GM21528 (cell line): ENCODE results near the gene IFI16.

Experiments
- ATAC-seq: cut with Tn5 transposase; IDR thresholded peaks from one replicate; pipeline ENCODE4 v1.9.1; 2021; ENCODE audit warnings: mild to moderate bottlenecking, moderate library complexity; ENCODE audit not compliant: unreplicated experiment, low FRiP score

The IFI16 gene

DNA sequence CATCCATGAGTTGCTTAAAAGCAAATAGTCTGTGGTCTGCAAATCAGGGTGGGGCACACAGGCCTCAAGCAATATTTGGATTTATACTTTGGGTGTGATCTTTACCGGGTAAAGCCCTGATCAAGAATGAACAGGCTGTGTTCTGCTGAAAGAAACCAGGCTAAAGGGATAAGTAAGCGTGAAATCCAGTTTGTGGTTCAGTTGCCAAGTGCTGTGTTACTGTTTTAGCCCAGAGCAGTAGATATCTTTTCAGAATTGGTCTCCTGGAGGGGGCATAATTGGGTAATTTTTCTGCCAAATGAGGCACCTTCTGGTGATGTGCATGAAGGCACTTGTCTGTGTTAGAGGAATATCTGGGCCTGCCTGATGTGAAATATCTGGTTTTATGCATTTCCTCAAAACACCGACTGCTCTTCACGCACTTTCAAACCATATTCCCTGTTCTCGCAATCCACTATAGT lies 45.5 kb downstream of the IFI16 start:
- ATAC-seq = no peak

DNA sequence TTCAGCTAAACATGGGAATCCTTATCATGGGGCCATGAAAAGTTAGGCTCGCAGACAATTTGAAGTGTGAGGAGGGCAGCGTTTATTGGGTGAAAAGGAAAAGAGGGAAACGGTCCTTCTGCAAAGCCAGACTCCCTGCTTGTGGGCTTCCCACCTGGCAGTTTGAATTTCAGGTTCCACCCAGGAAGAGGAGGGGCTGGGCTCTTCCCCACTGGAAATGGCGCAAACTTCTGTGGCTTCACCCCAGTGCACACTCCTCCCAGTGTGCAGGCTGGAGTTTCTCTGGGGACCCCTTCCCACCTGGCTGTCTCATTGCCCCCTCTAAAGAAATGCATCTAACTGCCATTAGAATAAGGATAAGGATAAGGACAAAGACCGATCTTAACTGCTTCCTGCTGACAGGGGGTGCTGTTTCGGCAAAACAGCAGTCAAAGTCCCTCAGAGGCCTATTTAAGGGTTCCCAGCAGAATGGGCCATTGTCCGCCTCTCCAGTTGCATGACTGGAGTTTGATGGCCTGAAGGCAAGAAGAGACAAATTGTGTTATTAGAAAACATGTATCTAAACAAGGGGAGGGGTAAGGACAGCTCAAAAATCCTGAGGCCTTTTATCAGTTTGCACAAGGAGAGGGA lies 46.5 kb downstream of the IFI16 start:
- ATAC-seq = no peak

DNA sequence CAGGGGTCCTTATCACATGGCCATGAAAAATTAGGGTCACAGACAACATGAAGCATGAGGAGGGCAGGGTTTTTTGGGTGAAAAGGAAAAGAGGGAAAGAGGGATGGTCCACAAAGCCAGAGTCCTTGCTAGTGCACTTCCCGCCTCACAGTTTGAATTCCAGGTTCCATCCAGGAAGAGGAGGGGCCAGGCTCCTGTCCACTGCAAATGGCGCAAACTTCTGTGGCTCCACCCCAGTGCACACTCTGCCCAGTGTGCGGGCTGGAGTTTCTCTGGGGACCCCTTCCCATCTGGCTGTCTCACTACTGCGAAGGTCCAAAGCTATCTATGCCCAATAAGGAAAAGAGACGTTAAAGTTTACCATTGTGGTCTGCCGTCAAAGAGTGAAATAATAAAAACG lies 49.0 kb downstream of the IFI16 start:
- no peak for ATAC-seq

DNA sequence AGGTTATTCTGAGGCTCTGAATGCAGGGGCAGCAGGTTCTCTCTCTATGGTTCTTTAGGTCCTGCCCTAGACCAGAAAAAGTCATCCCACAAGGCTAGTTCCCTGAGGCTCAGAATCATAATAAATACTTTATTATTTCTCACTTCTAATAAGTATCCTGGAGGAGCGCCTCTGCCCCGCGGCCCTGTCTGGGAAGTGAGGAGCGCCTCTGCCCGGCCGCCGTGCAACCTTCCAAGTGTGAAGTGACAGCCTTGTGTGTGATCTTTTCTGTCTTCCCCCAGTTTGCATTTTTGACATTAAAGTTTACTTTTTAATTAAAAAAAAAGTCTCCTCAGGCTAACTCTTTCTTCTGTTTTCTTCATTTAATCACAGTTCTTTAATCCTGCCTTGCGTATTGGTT lies 55.4 kb downstream of the IFI16 start:
- no peak for ATAC-seq

DNA sequence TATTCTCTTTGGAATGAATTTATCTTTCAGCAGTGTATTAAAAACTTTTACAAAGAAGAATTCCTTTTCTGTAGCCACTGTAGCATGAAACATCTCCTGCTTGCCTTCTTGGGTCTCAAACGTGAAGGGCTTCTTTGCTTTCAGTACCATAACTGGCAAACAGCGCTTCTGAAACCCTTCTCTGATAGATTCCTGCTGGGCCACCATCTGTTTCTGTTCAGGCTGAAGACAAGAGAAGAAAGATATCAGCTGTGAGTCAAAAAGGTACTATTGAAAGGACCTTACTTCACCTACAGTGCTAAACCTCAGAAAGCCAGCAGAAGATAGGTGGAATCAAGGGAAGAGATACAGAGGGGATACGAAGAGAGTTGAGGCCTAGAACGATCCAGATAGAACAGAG lies 56.4 kb downstream of the IFI16 start:
- no peak for ATAC-seq

DNA sequence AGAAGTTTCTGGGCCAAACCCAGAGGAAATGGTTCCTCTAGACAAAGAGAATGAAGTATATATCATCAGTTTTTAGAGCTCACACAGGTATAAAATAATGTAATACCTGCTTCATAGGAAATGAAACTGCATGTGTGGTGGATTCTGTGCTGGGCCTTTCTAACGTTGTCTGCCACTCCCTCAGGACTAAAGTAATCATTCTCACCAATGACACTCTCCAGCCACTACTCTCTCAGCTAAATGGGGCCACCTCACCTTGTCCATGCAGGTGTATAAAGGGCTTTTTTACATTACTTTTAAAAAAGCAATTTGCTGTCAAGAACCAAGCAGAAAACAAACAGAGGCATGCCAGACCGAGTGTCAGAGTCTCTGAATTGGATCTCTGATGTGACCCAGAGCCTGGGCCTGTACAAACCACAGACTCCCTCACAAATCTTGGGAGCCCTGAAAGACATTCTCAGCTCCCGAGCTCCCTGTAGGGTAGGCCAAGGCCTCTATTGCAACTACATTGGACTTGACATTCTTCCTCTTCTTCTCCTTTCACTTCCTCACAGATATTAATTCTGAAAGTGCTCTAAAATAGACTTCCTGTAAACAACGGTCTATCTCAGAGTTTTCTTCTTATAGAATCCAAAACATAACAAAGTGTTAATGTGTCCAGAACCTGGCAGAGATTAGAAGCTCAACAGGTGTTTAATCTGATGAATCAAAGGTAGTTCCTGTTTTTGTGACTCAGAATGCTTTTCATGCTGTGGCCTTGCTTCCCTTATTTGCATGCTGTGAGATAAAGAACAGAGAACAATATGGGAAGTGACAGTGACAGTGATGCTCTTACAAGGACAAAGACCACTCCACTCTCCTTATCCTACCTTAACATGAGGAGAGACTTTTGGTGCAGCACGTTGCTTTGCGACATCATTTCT lies 58.3 kb downstream of the IFI16 start:
- peak; percentile 94 for ATAC-seq

DNA sequence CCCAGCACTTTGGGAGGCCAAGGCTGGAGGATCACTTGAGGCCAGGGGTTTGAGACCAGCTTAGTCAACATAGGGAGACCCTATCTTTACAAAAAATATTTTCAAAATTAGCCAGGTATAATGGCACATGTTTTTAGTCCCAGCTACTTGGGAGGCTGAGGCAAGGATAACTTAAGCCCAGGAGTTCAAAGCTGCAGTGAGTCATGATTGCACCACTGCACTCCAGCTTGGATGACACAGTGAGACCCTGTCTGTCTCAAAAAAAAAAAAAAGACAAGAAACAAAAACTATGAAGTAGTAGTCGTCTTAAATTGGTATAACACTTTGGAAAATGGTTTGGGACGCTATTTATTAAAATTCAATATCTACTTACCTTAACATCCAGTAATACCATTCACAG lies 59.2 kb downstream of the IFI16 start:
- no peak for ATAC-seq

DNA sequence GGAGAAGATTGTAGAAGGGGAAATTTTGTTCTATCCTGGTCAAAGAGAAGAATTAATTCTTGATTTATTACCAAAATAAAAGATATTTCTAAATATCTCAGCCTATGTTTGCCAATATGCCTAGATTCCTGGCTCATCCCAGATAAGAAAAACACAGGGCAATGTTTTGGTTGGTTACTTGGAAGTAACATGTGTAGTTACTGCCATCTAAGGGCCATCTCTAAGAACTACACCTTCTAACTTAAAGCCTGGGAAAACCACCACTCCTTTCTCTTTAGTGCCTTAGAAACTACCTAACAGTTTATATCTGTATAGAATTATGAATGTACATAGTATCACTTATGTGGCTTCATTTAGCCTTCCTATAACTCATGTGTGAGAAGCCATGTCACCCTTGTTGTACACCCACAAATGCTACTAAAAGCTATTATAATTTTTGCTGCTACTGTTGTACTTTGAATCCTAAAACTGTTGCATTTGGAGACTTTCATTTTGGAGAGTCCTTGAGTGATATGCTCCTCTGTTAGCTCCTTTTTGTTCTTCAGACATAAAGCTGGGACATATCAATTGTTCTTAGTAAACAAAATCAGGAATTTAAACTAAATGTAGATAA lies 62.4 kb downstream of the IFI16 start:
- no peak for ATAC-seq

DNA sequence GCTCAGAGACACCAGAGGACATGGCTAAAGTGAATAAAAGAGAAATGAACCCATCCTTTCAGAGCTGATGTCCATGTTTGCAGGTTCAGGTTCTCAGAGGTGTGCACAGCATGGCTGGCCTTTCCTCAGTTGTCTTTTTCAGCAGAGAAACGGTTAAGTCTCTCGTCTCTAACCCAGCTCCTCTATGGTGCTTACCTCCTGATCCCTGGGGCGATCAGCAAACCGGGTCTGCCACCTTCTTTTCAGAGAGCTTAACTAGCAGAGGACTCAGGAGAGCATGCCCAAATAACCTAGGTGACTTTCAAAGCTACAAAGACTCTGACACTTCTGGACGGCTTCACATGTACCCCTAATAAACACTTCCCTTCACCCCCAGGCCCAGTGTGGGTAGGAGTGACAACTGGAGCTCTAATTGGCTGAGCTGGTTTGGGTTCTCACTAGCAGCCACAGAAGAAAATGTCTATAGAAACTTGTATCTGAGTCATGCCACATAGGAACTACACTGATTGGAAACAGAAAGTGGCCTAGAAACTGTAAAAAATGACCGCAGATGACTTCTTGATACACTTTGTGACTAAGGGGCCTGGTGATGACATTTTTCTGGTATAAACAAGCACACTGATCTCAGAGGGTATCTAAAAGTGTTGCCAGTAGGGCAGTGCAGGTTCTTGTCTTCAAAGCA lies 66.9 kb downstream of the IFI16 start, which contains the start of gene AIM2:
TSS of gene AIM2 (minus strand) at position 329 of the 682 bp plus-strand sequence. CDS start 3,267 bp downstream, outside the sequence.
- peak; percentile 88 for ATAC-seq

DNA sequence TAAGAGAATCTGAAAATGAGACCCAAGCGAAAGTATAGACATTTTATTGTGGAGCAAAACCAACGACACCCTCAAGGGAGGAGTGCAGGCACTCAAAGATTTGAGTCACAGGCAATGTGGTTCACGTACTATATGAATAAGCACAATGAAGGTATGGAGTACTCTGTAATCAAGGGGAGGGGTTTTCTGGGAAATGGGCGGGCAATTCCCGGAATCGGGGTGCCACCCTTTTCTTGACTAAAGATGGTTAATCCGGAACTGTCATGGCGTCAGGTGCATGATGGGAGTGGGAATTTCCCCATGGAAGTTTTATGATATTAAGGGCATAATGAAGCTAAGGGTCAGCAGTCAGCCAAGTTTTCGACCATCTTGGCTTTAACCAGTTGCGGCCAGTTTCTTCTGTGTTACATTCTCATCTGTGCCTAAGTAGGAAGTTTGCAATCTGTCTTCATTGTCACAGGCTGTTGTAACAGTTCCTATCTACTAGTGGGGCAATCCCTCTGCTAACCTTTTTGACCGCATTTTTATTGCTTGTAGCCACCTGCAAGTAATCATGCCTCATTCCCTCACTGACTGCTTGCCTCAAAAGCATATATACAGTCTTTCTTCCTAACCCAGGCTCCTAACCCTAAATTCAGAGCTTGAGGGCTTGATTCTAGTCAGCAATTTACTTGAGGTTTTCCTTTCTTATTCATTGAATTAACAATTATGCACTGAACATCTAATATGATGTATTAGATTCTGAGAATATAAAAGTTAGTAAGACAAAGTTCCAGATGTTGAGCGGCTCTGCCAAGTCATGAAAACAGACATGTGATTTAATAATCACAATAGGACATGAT lies 67.6 kb downstream of the IFI16 start:
- ATAC-seq = peak; percentile 83

DNA sequence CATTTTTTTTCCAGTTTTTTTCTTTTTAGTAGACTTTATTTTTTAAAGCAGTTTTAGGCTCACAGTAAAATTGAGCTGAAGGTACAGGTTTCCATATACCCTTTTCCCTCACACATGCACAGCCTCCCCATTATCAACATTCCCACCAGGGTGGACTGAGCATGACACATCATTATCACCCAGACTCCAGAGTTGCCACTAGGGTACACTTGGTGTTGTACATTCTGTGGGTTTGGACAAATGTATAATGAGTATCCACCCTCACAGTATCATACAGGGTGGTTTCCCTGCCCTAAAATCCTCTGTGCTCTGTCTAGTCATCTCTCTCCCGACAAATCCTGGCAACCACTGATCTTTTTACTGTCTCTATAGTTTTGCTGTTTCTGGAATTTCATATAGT lies 69.8 kb downstream of the IFI16 start:
- no peak for ATAC-seq

DNA sequence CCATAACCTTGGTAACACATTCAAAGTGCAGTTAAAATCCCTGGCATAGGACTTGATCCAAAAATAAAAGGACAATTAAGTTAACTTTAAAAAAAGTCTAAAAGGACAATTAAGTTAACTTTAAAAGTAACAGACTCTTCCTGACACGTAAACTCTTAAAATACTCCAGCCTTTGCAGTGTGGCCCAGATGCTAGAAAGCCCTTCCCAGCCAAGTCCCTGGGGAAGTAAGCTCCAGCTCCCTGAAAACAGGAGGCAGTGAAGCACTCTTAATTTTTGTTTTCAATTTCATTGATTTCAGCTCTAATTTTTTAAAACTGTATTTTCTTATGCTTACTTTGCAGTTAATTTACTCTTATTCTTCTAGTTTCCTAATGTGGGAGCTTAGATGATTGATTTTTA lies 71.9 kb downstream of the IFI16 start:
- no peak for ATAC-seq

DNA sequence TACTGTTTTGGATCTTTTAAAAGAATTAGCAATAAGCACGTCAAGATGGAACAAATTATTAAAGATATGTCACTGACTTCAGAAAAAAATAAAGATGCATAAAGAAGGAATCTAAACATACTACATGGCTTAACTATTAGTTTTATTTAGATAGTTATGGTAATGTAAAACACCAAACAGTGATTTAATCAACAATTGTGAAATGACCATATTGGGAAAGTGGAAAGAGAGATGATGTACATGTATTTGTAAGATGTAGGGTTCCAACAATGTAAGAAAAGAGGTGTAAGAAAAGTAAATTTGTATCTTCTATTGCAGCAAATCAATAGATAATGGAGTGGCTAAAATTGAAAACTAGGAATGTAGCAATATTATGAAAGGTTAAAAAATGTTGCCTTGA lies 73.3 kb downstream of the IFI16 start:
- ATAC-seq = no peak

DNA sequence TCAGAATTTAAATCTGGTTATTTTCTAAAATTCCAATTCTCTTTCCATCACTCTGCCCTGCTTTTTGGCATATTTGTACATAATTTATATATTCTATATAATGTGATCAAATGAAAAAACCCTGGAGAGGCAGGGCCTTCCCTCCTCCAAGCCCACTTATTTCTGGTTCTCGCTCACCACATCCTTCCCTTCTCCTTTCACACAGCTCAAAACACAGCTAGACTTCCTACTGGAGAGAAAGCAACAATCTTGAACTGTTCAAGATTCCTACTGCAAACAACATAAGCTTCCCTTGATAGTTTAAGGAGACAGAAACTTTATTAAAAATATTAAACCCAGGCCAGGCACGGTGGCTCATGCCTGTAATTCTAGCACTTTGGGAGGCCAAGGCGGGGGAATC lies 74.4 kb downstream of the IFI16 start:
- no peak for ATAC-seq

DNA sequence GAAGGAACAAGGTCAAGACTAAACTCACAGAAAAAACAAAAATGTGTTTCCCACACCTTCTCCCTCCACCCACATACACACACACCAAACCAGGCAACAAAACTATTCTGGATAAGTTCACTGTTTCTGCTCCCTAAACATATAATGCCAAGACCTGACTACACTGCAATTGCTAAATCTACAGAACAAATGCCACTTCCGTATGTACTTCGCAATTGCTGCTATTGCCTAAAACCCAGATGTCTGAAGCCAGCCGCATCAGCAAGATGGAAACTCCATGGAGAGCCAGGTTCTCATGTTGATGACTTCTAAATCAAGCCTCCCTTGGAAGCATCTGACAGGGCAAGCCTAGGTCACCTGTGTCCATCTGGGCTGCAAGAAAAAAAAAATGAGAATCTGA lies 75.2 kb downstream of the IFI16 start:
- no peak for ATAC-seq

DNA sequence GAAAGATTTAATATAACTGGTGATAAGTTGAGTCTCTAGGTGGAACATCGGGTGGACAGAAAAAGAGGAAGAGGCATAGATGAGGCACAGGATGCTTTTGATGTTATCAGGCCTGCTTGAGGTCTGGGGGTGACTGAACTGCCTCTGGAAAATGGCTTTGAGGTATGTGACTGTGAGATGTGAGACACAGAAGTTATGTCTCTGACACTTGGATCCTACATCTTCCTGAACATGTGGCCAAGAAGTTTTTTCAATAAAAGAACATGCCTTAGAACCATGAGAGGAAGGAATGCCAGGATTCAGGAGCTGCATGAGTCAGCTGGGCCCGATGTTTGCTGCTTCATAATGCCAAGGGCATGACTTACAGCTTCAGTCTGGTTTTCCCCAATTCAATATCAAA lies 78.3 kb downstream of the IFI16 start:
- ATAC-seq = no peak

DNA sequence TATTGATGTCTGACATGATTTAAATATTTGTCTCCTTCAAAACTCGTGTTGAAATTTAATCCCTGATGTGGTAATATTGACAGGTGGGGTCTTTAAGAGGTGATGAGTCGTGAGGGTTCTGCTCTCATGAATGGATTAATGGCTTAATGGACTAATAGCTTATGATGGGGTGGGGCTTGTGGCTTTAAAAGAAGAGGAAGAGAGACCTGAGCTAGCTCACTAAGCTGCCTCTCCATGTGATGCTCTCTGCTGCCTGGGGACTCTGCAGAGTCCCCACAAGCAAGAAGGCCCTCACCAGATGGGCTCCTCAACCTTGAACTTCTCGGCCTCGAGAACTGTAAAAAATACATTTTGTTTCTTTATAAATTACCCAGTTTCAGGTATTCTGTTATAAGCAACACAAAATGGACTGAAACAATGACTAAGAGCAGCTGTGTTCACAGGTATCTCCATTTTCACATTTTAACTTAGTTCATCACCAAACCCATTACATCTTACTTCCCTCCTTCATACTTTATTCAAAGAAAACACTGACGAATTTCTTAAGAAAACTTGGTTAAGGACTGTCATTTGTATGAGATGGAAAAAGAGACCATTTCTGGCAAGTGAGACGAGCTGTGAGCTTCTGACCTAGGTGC lies 79.0 kb downstream of the IFI16 start:
- ATAC-seq = no peak

DNA sequence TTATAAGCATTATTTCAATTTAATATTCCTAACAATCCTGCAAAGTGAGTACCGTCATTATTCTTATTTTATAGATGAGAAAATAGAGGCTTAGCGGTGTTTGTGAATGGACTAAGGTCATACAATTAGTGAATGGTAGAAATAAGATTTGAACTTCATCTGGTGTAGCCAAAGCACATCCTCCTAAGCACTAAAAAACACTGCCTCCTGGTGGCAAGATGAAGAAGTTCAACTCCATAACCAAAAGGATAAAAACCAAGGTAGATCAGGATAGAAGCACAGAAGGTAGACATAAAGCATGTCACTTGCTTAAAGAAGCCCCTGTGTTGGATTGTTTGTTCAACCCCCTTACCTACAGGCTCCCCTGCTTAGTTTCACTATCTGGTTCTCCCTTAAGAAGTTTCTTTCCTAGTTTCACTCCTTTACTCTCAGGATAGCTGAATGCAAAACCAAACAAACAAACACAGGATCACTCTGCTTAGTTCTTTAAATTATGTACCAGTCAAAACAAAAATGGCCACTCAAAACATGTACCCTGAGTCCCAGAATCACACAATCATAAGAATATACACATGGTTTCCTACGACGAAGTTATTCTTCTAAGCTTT lies 79.6 kb downstream of the IFI16 start:
- ATAC-seq = no peak
